ENCODE data around the gene HSD11B2. TPM values are rescaled to one million over a fixed set of nuclear protein-coding genes. Genes with fewer than 3 reads are reported as not detected.

Gene HSD11B2
- total RNA-seq, 1 experiment from 2014 or later, result 0.77 TPM

DNA sequence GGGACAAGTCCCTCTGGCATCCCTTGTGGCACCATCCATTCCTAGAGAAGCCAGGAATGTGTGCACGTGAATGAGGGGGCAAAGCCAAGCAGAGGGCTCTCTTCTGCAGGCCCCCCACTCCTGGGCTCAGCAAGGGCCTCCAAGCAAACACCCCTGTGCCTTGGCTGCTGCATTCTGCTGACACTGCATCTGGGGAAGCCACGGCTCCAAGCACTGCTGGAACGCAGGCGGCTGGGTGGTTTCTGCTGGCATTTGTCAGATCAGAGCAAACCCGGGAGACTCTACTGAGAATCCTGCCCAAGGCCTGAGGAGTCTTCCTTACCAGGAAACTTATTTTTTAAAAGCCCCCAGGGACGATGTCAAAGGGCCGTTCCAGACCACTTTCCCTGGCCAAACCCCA is 26.7 kb downstream of the HSD11B2 start:
- H3K4me1 ChIP-seq (ENCODE audit: control insufficient read depth, insufficient read depth, low read length), result no peaks in the 10 kb centered on the region
- CTCF ChIA-PET, result no interaction called here
- ATAC-seq (no peak), DNase-seq (ENCODE audit: low read depth, low spot score) (no peak)
- H3K36me3 ChIP-seq (ENCODE audit: control insufficient read depth, insufficient read depth, low read length), result no peaks in the 10 kb centered on the region
- in situ Hi-C loops (cut with HindIII; ENCODE audit: low pct_unique_long_range_greater_than_20kb, low sequenced_read_pairs), result no loop called here
- BruUV-seq (replicated peaks), result no TSS peak
- intact Hi-C loops (cut with micrococcal nuclease; ENCODE audit: unreplicated experiment), result no loop called here
- no peak for TF ChIP-seq TCF7L2 (IDR thresholded peaks at IDR 0.05; ENCODE audit: low read depth, low read length)
- TF ChIP-seq, protein P1, sequence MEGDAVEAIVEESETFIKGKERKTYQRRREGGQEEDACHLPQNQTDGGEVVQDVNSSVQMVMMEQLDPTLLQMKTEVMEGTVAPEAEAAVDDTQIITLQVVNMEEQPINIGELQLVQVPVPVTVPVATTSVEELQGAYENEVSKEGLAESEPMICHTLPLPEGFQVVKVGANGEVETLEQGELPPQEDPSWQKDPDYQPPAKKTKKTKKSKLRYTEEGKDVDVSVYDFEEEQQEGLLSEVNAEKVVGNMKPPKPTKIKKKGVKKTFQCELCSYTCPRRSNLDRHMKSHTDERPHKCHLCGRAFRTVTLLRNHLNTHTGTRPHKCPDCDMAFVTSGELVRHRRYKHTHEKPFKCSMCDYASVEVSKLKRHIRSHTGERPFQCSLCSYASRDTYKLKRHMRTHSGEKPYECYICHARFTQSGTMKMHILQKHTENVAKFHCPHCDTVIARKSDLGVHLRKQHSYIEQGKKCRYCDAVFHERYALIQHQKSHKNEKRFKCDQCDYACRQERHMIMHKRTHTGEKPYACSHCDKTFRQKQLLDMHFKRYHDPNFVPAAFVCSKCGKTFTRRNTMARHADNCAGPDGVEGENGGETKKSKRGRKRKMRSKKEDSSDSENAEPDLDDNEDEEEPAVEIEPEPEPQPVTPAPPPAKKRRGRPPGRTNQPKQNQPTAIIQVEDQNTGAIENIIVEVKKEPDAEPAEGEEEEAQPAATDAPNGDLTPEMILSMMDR (IDR thresholded peaks at IDR 0.05), result no peak
- no peak for TF ChIP-seq POLR2AphosphoS5 (IDR thresholded peaks at IDR 0.05; ENCODE audit: low read depth, low read length)
- no peak for TF ChIP-seq SIN3A (IDR thresholded peaks at IDR 0.05; ENCODE audit: borderline replicate concordance, insufficient read depth, low read depth, low read length)
- TF ChIP-seq, protein P2, sequence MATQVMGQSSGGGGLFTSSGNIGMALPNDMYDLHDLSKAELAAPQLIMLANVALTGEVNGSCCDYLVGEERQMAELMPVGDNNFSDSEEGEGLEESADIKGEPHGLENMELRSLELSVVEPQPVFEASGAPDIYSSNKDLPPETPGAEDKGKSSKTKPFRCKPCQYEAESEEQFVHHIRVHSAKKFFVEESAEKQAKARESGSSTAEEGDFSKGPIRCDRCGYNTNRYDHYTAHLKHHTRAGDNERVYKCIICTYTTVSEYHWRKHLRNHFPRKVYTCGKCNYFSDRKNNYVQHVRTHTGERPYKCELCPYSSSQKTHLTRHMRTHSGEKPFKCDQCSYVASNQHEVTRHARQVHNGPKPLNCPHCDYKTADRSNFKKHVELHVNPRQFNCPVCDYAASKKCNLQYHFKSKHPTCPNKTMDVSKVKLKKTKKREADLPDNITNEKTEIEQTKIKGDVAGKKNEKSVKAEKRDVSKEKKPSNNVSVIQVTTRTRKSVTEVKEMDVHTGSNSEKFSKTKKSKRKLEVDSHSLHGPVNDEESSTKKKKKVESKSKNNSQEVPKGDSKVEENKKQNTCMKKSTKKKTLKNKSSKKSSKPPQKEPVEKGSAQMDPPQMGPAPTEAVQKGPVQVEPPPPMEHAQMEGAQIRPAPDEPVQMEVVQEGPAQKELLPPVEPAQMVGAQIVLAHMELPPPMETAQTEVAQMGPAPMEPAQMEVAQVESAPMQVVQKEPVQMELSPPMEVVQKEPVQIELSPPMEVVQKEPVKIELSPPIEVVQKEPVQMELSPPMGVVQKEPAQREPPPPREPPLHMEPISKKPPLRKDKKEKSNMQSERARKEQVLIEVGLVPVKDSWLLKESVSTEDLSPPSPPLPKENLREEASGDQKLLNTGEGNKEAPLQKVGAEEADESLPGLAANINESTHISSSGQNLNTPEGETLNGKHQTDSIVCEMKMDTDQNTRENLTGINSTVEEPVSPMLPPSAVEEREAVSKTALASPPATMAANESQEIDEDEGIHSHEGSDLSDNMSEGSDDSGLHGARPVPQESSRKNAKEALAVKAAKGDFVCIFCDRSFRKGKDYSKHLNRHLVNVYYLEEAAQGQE (IDR thresholded peaks at IDR 0.05; ENCODE audit: insufficient read depth in 1 of 2, low read depth in 2 of 2, low read length in 1 of 2), result no peak
- no peak overlapping the region for H3K4me3 ChIP-seq (ENCODE audit: low read depth in 2 of 2, low read length in 2 of 2)
- no peak overlapping the region for H3K27ac ChIP-seq (ENCODE audit: low read length)
- no peaks in the 10 kb centered on the region for H3K27me3 ChIP-seq (ENCODE audit: control insufficient read depth, insufficient read depth, low read length)
- POLR2A ChIA-PET, result no interaction called here
- no peaks in the 10 kb centered on the region for H3K9me3 ChIP-seq (ENCODE audit: control insufficient read depth, insufficient read depth, low read depth, low read length)

DNA sequence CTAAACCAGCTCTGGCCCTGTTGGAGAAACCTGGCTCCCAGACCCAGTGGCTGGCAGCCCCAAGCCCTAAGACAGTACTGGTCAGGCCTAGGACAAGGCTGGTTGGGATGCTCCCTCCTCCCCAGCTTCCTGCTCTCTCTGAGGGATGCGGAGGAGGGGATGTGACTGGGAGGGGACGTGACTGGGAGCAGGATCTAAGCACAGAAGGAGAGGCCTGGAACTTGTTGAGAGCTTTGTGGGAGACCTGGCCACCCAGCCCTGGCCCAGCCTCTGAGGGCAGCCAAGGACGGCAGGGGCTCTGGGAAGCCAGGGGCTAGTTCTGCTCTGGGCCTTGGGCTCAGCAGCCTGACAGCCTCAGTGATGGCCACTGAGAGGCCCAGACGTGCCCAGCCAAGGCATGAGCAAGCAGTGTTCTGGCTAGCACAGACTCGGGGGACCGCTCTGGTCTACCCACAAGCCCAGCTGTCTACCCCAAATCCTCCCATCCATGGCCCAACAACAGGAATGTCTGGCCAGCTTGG is 27.3 kb downstream of the HSD11B2 start:
- H3K9me3 ChIP-seq (ENCODE audit: control insufficient read depth, insufficient read depth, low read depth, low read length), result no peaks in the 10 kb centered on the region

More for the DNA sequence above, 27.3 kb downstream of the HSD11B2 start:
- ChIA-PET CTCF (no interaction called here), POLR2A (no interaction called here)
- no peak for ATAC-seq
- Histone ChIP-seq H3K4me1 (ENCODE audit: control insufficient read depth, insufficient read depth, low read length) (no peaks in the 10 kb centered on the region), H3K27ac (ENCODE audit: low read length) (no peak overlapping the region), H3K4me3 (ENCODE audit: low read depth in 2 of 2, low read length in 2 of 2) (no peak overlapping the region), H3K27me3 (ENCODE audit: control insufficient read depth, insufficient read depth, low read length) (no peaks in the 10 kb centered on the region), H3K36me3 (ENCODE audit: control insufficient read depth, insufficient read depth, low read length) (no peaks in the 10 kb centered on the region)
- no peak for DNase-seq (ENCODE audit: low read depth, low spot score)
- no TSS peak for BruUV-seq (replicated peaks)
- in situ Hi-C loops (cut with HindIII; ENCODE audit: low pct_unique_long_range_greater_than_20kb, low sequenced_read_pairs) (no loop called here), intact Hi-C loops (cut with micrococcal nuclease; ENCODE audit: unreplicated experiment) (no loop called here)
- TF ChIP-seq TCF7L2 (IDR thresholded peaks at IDR 0.05; ENCODE audit: low read depth, low read length) (no peak), SIN3A (IDR thresholded peaks at IDR 0.05; ENCODE audit: borderline replicate concordance, insufficient read depth, low read depth, low read length) (no peak), POLR2AphosphoS5 (IDR thresholded peaks at IDR 0.05; ENCODE audit: low read depth, low read length) (no peak)
- TF ChIP-seq, protein P1 (IDR thresholded peaks at IDR 0.05), result no peak
- TF ChIP-seq, protein P2 (IDR thresholded peaks at IDR 0.05; ENCODE audit: insufficient read depth in 1 of 2, low read depth in 2 of 2, low read length in 1 of 2), result no peak
